ENCODE results near the gene VSTM4.

VSTM4 gene

GRCh38 chr10:49117376-49118070 lies 2.2 kb upstream of the VSTM4 start:
- Histone ChIP-seq H3K27me3 (ENCODE audit: control insufficient read depth, insufficient read depth, low read length) (no peaks in the 10 kb centered on the region; the same call in 1 of the 2 replicates), H3K4me1 (ENCODE audit: control insufficient read depth, insufficient read depth, low read length) (no peaks in the 10 kb centered on the region), H3K9me3 (ENCODE audit: control insufficient read depth, insufficient read depth, low read length) (no peaks in the 10 kb centered on the region), H3K36me3 (ENCODE audit: control insufficient read depth, insufficient read depth, low read length) (no peaks in the 10 kb centered on the region), H3K27ac (ENCODE audit: low read length) (no peak overlapping the region), H3K4me3 (ENCODE audit: low read length) (no peak overlapping the region)
- DNase-seq (ENCODE audit: low read depth, low spot score), result no peak
- no CpG with 5 or more reads among the region's 4 CpGs for WGBS (ENCODE audit: insufficient coverage, insufficient read length)

DNA sequence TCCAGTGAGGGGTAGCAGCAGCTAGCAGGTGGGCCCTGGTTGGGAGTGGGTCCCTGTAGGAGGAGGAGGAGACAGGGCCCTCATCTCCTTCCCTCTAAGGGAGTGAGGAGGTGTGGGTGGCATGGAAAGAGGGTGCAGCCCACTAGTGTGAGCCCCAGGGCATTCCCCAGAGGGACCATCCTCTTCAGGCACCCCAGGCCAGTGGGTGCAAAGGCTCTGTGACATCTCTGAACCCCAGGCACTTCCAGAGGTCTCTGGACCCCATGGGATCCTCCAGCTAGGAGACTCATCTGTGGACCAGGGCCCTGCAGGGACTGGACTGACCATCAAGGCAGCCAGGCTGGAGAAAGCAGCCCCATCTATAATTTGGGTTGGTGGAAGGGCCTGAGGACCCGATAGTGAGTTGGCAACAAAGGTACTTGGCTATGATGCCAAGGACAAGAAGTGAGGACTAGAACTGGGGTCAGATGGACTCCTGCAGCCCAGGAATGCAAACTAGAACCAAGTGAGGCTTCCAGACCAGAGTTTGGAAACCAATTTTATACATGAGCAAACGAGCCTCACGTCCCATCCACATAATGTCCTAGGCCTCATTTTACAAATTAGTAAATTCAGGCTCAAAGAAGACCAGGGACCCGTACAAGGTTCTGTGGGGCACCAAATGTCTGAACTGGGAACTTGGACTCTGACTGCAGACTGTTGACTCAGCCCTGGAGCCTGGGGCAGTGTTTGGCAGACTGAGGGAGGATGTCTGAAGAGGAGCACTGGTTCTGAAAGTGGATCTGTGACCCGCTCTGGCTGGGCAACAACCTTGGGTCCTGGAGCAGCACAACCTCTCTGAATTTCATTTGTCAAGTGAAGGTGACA lies 1.4 kb upstream of the VSTM4 start:
- Histone ChIP-seq H3K36me3 (ENCODE audit: control insufficient read depth, insufficient read depth, low read length) (no peaks in the 10 kb centered on the region), H3K4me1 (ENCODE audit: control insufficient read depth, insufficient read depth, low read length) (no peaks in the 10 kb centered on the region), H3K27ac (ENCODE audit: low read length) (no peak overlapping the region), H3K9me3 (ENCODE audit: control insufficient read depth, insufficient read depth, low read length) (no peaks in the 10 kb centered on the region), H3K4me3 (ENCODE audit: low read length) (no peak overlapping the region), H3K27me3 (ENCODE audit: control insufficient read depth, insufficient read depth, low read length) (no peaks in the 10 kb centered on the region; the same call in 1 of the 2 replicates)
- DNase-seq (ENCODE audit: low read depth, low spot score), result no peak
- WGBS (ENCODE audit: insufficient coverage, insufficient read length), result no CpG with 5 or more reads among the region's 5 CpGs

DNA sequence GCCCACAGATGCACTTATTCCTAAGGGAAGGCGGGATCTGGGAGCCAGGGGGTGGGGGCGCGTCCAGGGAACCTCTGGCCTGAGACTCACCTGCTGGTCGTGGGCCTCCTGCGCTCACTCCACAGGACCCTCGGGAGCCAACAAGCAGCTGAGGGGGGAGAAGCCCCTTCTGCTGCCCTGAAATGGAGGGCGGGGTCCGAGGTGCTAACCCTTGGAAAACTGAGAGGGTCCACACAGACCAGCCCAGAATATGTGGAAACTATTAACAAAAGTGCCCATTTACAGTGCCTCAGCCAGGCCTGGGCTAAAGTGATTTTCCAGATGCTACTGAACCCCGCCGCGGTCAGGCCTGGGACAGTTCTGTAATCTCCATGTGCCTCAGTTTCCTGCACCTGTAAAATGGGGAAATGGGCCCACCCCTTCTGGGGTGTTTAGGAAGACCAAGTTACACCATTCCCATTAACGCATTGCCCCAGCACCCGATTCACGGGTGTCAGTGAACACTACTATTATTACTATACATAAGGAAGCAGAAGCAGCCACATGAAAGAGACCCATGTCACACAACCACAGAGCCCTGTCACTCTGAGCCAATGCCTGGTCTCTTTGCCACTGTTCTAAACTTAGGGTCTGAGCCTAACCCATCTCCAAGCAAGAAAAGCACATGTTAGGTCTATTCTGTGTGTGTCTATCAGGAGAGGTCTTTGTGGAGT lies 630 bp upstream of the VSTM4 start:
- Histone ChIP-seq H3K9me3 (ENCODE audit: control insufficient read depth, insufficient read depth, low read length) (no peaks in the 10 kb centered on the region), H3K4me1 (ENCODE audit: control insufficient read depth, insufficient read depth, low read length) (no peaks in the 10 kb centered on the region), H3K4me3 (ENCODE audit: low read length) (peak overlapping the region; percentile 42; the same call in 1 of the 2 replicates), H3K36me3 (ENCODE audit: control insufficient read depth, insufficient read depth, low read length) (no peaks in the 10 kb centered on the region), H3K27me3 (ENCODE audit: control insufficient read depth, insufficient read depth, low read length) (no peaks in the 10 kb centered on the region; the same call in 1 of the 2 replicates), H3K27ac (ENCODE audit: low read length) (no peak overlapping the region)
- no CpG with 5 or more reads among the region's 14 CpGs for WGBS (ENCODE audit: insufficient coverage, insufficient read length)
- DNase-seq (ENCODE audit: low read depth, low spot score), result no peak

GRCh38 chr10:49114718-49115014 lies 656 bp downstream of the VSTM4 start:
- H3K27ac ChIP-seq (ENCODE audit: low read length), result no peak overlapping the region

DNA sequence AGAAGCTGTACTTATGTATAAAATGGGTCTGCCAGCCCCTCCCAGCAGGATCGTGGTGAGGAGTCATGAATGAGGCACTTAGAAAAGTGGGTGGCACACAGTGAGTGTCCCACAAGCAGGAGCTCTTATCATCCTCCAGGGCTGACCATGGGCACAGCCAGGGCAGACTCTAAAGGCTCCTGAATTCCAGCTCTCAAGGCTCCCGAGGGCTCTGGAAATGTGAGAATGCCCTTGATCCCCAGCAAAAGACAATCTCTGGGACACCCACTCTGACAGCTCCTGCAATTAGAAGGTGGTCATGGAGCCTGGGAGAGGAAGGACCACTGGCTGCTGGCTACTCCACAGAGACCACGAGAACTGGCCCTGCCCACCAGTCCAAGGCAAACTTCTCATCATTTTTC lies 1.6 kb downstream of the VSTM4 start:
- no peaks in the 10 kb centered on the region for H3K4me1 ChIP-seq (ENCODE audit: control insufficient read depth, insufficient read depth, low read length)
- WGBS (ENCODE audit: insufficient coverage, insufficient read length), result no CpG with 5 or more reads among the region's 3 CpGs
- no peak for DNase-seq (ENCODE audit: low read depth, low spot score)
- no peaks in the 10 kb centered on the region for H3K36me3 ChIP-seq (ENCODE audit: control insufficient read depth, insufficient read depth, low read length)
- no peaks in the 10 kb centered on the region; the same call in 1 of the 2 replicates for H3K27me3 ChIP-seq (ENCODE audit: control insufficient read depth, insufficient read depth, low read length)
- H3K4me3 ChIP-seq (ENCODE audit: low read length), result no peak overlapping the region
- H3K9me3 ChIP-seq (ENCODE audit: control insufficient read depth, insufficient read depth, low read length), result no peaks in the 10 kb centered on the region
- no peak overlapping the region for H3K27ac ChIP-seq (ENCODE audit: low read length)

More at GRCh38 chr10:49114718-49115014, 656 bp downstream of the VSTM4 start:
- no peaks in the 10 kb centered on the region; the same call in 1 of the 2 replicates for H3K27me3 ChIP-seq (ENCODE audit: control insufficient read depth, insufficient read depth, low read length)
- no peaks in the 10 kb centered on the region for H3K9me3 ChIP-seq (ENCODE audit: control insufficient read depth, insufficient read depth, low read length)
- no peaks in the 10 kb centered on the region for H3K36me3 ChIP-seq (ENCODE audit: control insufficient read depth, insufficient read depth, low read length)
- DNase-seq (ENCODE audit: low read depth, low spot score), result no peak
- H3K4me3 ChIP-seq (ENCODE audit: low read length), result peak overlapping the region; percentile 42; the same call in 1 of the 2 replicates
- no peaks in the 10 kb centered on the region for H3K4me1 ChIP-seq (ENCODE audit: control insufficient read depth, insufficient read depth, low read length)
- WGBS (ENCODE audit: insufficient coverage, insufficient read length), result no CpG with 5 or more reads among the region's 9 CpGs

DNA sequence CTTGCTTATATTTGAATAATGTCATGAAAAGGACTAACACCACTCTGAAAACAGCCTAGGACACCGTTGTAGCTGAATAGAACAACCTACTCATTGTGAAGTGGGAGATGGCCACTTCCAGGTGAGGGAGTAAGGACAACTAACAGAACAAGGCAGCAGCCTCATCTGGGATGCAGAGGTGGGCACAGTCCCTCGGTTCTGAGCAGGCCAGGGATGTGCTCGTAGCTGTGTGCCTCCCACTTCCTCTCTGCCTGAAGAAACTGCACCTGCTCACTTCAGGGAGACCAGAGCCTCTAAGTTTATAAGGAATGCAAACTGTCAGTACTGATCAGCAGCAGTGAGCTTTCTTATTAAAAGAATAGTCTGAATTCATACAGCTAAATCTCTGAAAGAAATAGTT lies 2.5 kb downstream of the VSTM4 start:
- no peaks in the 10 kb centered on the region for H3K9me3 ChIP-seq (ENCODE audit: control insufficient read depth, insufficient read depth, low read length)
- H3K27ac ChIP-seq (ENCODE audit: low read length), result no peak overlapping the region
- no CpG with 5 or more reads among the region's 3 CpGs for WGBS (ENCODE audit: insufficient coverage, insufficient read length)
- no peak for DNase-seq (ENCODE audit: low read depth, low spot score)
- H3K27me3 ChIP-seq (ENCODE audit: control insufficient read depth, insufficient read depth, low read length), result no peaks in the 10 kb centered on the region; the same call in 1 of the 2 replicates
- H3K4me1 ChIP-seq (ENCODE audit: control insufficient read depth, insufficient read depth, low read length), result no peaks in the 10 kb centered on the region
- no peak overlapping the region for H3K4me3 ChIP-seq (ENCODE audit: low read length)
- H3K36me3 ChIP-seq (ENCODE audit: control insufficient read depth, insufficient read depth, low read length), result no peaks in the 10 kb centered on the region

DNA sequence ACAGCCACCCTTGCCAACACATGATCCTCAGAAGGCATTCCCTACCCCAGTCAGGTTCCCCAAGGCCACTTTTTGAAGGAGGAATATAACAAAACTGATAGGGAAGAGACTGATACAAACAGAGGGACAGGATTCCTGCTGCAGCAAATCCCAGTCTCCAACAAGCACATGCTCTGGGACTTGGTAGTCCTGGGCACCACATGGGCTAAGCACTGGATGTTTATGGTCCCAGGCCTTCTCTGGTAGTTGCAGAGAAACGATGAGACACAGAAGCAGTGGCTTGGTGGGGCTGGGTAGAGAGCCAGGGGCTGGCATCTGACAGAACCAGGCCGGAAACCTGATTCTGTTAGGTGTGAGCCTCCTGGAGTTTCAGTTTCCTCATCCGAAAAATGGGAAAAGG lies 3.2 kb downstream of the VSTM4 start:
- Histone ChIP-seq H3K27ac (ENCODE audit: low read length) (no peak overlapping the region), H3K4me3 (ENCODE audit: low read length) (no peak overlapping the region), H3K4me1 (ENCODE audit: control insufficient read depth, insufficient read depth, low read length) (no peaks in the 10 kb centered on the region), H3K9me3 (ENCODE audit: control insufficient read depth, insufficient read depth, low read length) (no peaks in the 10 kb centered on the region), H3K27me3 (ENCODE audit: control insufficient read depth, insufficient read depth, low read length) (no peaks in the 10 kb centered on the region; the same call in 1 of the 2 replicates), H3K36me3 (ENCODE audit: control insufficient read depth, insufficient read depth, low read length) (no peaks in the 10 kb centered on the region)
- no peak for DNase-seq (ENCODE audit: low read depth, low spot score)
- WGBS (ENCODE audit: insufficient coverage, insufficient read length), result no CpG with 5 or more reads among the region's 3 CpGs

DNA sequence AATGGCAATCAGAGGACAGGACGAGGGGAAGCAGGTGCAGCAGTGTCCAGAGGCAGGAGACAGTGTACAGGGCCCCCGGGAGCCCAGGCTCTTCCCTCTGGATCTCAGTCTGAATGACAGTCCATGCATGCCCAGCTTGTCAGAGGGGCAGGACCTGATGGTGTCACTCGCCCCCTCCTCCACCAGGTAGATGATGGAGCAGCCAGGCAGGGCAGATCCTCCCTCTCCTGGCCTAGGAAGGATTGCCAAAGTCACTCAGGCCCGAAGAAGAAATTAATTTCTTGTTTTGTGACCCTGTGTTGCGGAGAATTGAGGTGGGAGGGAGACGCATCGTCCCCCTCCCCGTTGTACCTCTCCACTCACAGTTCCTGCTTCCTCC lies 4.0 kb downstream of the VSTM4 start:
- no peaks in the 10 kb centered on the region for H3K36me3 ChIP-seq (ENCODE audit: control insufficient read depth, insufficient read depth, low read length)
- no peaks in the 10 kb centered on the region; the same call in 1 of the 2 replicates for H3K27me3 ChIP-seq (ENCODE audit: control insufficient read depth, insufficient read depth, low read length)
- DNase-seq (ENCODE audit: low read depth, low spot score), result no peak
- no peaks in the 10 kb centered on the region for H3K9me3 ChIP-seq (ENCODE audit: control insufficient read depth, insufficient read depth, low read length)
- WGBS (ENCODE audit: insufficient coverage, insufficient read length), result no CpG with 5 or more reads among the region's 8 CpGs
- H3K4me1 ChIP-seq (ENCODE audit: control insufficient read depth, insufficient read depth, low read length), result no peaks in the 10 kb centered on the region
- no peak overlapping the region for H3K27ac ChIP-seq (ENCODE audit: low read length)
- H3K4me3 ChIP-seq (ENCODE audit: low read length), result no peak overlapping the region

GRCh38 chr10:49110684-49111319 lies 4.5 kb downstream of the VSTM4 start:
- Histone ChIP-seq H3K4me1 (ENCODE audit: control insufficient read depth, insufficient read depth, low read length) (no peaks in the 10 kb centered on the region), H3K36me3 (ENCODE audit: control insufficient read depth, insufficient read depth, low read length) (no peaks in the 10 kb centered on the region), H3K27ac (ENCODE audit: low read length) (no peak overlapping the region), H3K9me3 (ENCODE audit: control insufficient read depth, insufficient read depth, low read length) (no peaks in the 10 kb centered on the region), H3K4me3 (ENCODE audit: low read length) (no peak overlapping the region), H3K27me3 (ENCODE audit: control insufficient read depth, insufficient read depth, low read length) (no peaks in the 10 kb centered on the region; the same call in 1 of the 2 replicates)
- DNase-seq (ENCODE audit: low read depth, low spot score), result no peak
- no CpG with 5 or more reads among the region's 4 CpGs for WGBS (ENCODE audit: insufficient coverage, insufficient read length)

Measured in iPS DF 6.9 (cell line).